Stimulated activated CD4-positive, alpha-beta T cell treated with anti-CD3 and anti-CD28 coated beads, Interleukin-2, amount 100 ng/mL, for 4 hours (primary cell): Measurements from ENCODE around the gene LMO1.

Source experiments
- DNase-seq: peaks from one replicate; pipeline ENCODE4 v3.0.0-alpha.2; 2020; ENCODE audit warnings: low read depth

LMO1 gene

GRCh38 chr11:8263109-8263768 lies 439 bp downstream of the LMO1 start:
- DNase-seq, result no peak

GRCh38 chr11:8262552-8263108 lies 1.0 kb downstream of the LMO1 start:
- no peak for DNase-seq

- no peak for DNase-seq
Observed at GRCh38 chr11:8261921-8262551, 1.6 kb downstream of the LMO1 start.

- no peak for DNase-seq
Observed at GRCh38 chr11:8261291-8261690, 2.4 kb downstream of the LMO1 start.

GRCh38 chr11:8260202-8260966 lies 3.3 kb downstream of the LMO1 start:
- no peak for DNase-seq

GRCh38 chr11:8259306-8259959 lies 4.2 kb downstream of the LMO1 start:
- no peak for DNase-seq

- DNase-seq, result no peak
Observed at GRCh38 chr11:8258784-8259183, 4.9 kb downstream of the LMO1 start.

GRCh38 chr11:8258289-8258688 lies 5.4 kb downstream of the LMO1 start:
- no peak for DNase-seq

- no peak for DNase-seq
Observed at GRCh38 chr11:8257003-8257664, 6.5 kb downstream of the LMO1 start.

- DNase-seq, result no peak
Observed at GRCh38 chr11:8256271-8257002, 7.2 kb downstream of the LMO1 start.

- no peak for DNase-seq
Observed at GRCh38 chr11:8253566-8253965, 10.1 kb downstream of the LMO1 start.

- DNase-seq, result no peak
Observed at GRCh38 chr11:8252946-8253345, 10.7 kb downstream of the LMO1 start.

- DNase-seq, result no peak
Observed at GRCh38 chr11:8252388-8252787, 11.3 kb downstream of the LMO1 start.

- DNase-seq, result no peak
Observed at GRCh38 chr11:8251616-8252295, 11.9 kb downstream of the LMO1 start.

GRCh38 chr11:8250981-8251615 lies 12.6 kb downstream of the LMO1 start:
- DNase-seq, result no peak

- no peak for DNase-seq
Observed at GRCh38 chr11:8250434-8250833, 13.2 kb downstream of the LMO1 start.

- DNase-seq, result no peak
Observed at GRCh38 chr11:8249482-8249881, 14.2 kb downstream of the LMO1 start.

GRCh38 chr11:8248786-8249185 lies 14.9 kb downstream of the LMO1 start:
- no peak for DNase-seq

- DNase-seq, result no peak
Observed at GRCh38 chr11:8247312-8247711, 16.4 kb downstream of the LMO1 start.

GRCh38 chr11:8243458-8243857 lies 20.2 kb downstream of the LMO1 start:
- DNase-seq, result no peak
